H1 (cell line): ENCODE data around the gene CCNL2. TPM values are rescaled to one million over a fixed set of nuclear protein-coding genes. Genes with fewer than 3 reads are reported as not detected.
"Not testable (repeated sequence)": the region's sequence is repeated elsewhere in the genome, so short reads cannot be mapped to it uniquely, and the experiment has no call there.

Experiments used
- CTCF ChIA-PET: fragments of 300-600 bp; sonication (Branson Sonifier 250); formaldehyde crosslinking; loops from one replicate; lab custom pipeline; 2021; ENCODE audit not compliant: partially characterized antibody; lab: Charles Lee
- POLR2A ChIA-PET: fragments of 300-600 bp; sonication (Branson Sonifier 250); formaldehyde crosslinking; loops from one replicate; lab custom pipeline; 2021; ENCODE audit warnings: inconsistent platforms; ENCODE audit not compliant: partially characterized antibody; lab: Charles Lee
- DNase-seq, 2 experiments: peaks; one replicate each; pipeline versions ENCODE4 v3.0.0 to v3.0.0-alpha.2; 2010 to 2022; ENCODE audit warnings: low spot score in 2 of 2, low read depth in 1 of 2, mixed read lengths in 1 of 2
- FAIRE-seq: peaks from 2 replicates; lab custom pipeline; 2011; peaks lifted over from hg19 to GRCh38; lab: Jason Lieb, UNC
- H2AFZ ChIP-seq: 2 replicates; pipeline ENCODE4 v1.8.1; 2012; ENCODE audit warnings: low read length, inconsistent platforms
- H2AK5ac ChIP-seq: 2 replicates; pipeline ENCODE4 v1.6.1; 2013; ENCODE audit warnings: low read depth, low read length
- H2BK120ac ChIP-seq: replicated peaks from 2 replicates; pipeline ENCODE3; 2013; ENCODE audit warnings: low read depth, low read length, inconsistent platforms
- H2BK12ac ChIP-seq: 2 replicates; pipeline ENCODE4 v1.6.1; 2013; ENCODE audit warnings: low read depth, low read length
- H2BK15ac ChIP-seq: 2 replicates; pipeline ENCODE4 v1.6.1; 2013; ENCODE audit warnings: low read length
- H2BK20ac ChIP-seq: 2 replicates; pipeline ENCODE4 v1.6.1; 2013; ENCODE audit warnings: low read length
- H2BK5ac ChIP-seq: 2 replicates; pipeline ENCODE4 v1.6.1; 2013; ENCODE audit warnings: low read depth, low read length
- H3K14ac ChIP-seq: 2 replicates; pipeline ENCODE4 v1.6.1; 2013; ENCODE audit warnings: inconsistent platforms; ENCODE audit not compliant: insufficient read length
- H3K18ac ChIP-seq: 2 replicates; pipeline ENCODE4 v1.6.1; 2013; ENCODE audit warnings: low read length; ENCODE audit errors: extremely low read depth
- H3K23ac ChIP-seq: 2 replicates; pipeline ENCODE4 v1.6.1; 2013; ENCODE audit warnings: inconsistent platforms; ENCODE audit not compliant: insufficient read length
- H3K23me2 ChIP-seq: 2 replicates; pipeline ENCODE4 v1.6.1; 2013; ENCODE audit warnings: low read depth, low read length
- H3K27ac ChIP-seq: 2 replicates; pipeline ENCODE4 v1.6.1; 2011; ENCODE audit warnings: low read depth, low read length, inconsistent platforms
- H3K27me3 ChIP-seq, 4 experiments: replicated peaks in 1 of 4; 1 replicate in 1 of 4; 2 replicates in 3 of 4; pipeline versions ENCODE4 v1.6.1 to v1.8.1; 2011 to 2013; ENCODE audit warnings: low read length in 3 of 4, mild to moderate bottlenecking in 3 of 4, inconsistent platforms in 2 of 4, mixed read lengths in 2 of 4, moderate library complexity in 1 of 4; ENCODE audit not compliant: control insufficient read depth in 3 of 4, insufficient read depth in 3 of 4; ENCODE audit errors: extremely low read depth in 1 of 4
- H3K36me3 ChIP-seq, 4 experiments: 2 replicates each; pipeline versions ENCODE4 v1.6.1 to v1.8.1; 2011 to 2013; ENCODE audit warnings: mild to moderate bottlenecking in 4 of 4, low read length in 3 of 4, moderate library complexity in 2 of 4, control low read depth in 1 of 4, inconsistent platforms in 1 of 4; ENCODE audit not compliant: insufficient read depth in 4 of 4, control insufficient read depth in 2 of 4
- H3K4ac ChIP-seq: replicated peaks from 2 replicates; pipeline ENCODE3; 2013; ENCODE audit warnings: low read length, low read depth, mixed read lengths, inconsistent platforms; ENCODE audit not compliant: insufficient read length
- H3K4me1 ChIP-seq, 4 experiments: replicated peaks in 1 of 4; 1 replicate in 1 of 4; 2 replicates in 3 of 4; pipeline versions ENCODE4 v1.6.1 to v1.8.1; 2011 to 2013; ENCODE audit warnings: low read length in 3 of 4, inconsistent platforms in 2 of 4, mixed read lengths in 1 of 4; ENCODE audit not compliant: insufficient read depth in 4 of 4, control insufficient read depth in 3 of 4
- H3K4me2 ChIP-seq, 2 experiments: 2 replicates each; pipeline versions ENCODE4 v1.6.1 to v1.8.1; 2011 to 2013; ENCODE audit warnings: low read depth in 2 of 2, low read length in 2 of 2, control low read depth in 1 of 2, inconsistent platforms in 1 of 2, mild to moderate bottlenecking in 1 of 2; ENCODE audit not compliant: insufficient read depth in 1 of 2
- H3K4me3 ChIP-seq, 4 experiments: fragments of 200-600, 300-600 bp in 1 of 4; sonication (generic), shearing (Covaris generic), sonication (Bioruptor Twin) in 1 of 4; 2 replicates each; pipeline versions ENCODE4 v1.5.1 to v1.8.1; 2011 to 2016; ENCODE audit warnings: low read length in 4 of 4, low read depth in 3 of 4, control low read depth in 2 of 4, inconsistent platforms in 2 of 4, mild to moderate bottlenecking in 2 of 4, mixed read lengths in 1 of 4, moderate library complexity in 1 of 4; ENCODE audit not compliant: insufficient read depth in 2 of 4; ENCODE audit errors: extremely low read depth in 1 of 4
- H3K56ac ChIP-seq: replicated peaks from 2 replicates; pipeline ENCODE3; 2013; ENCODE audit warnings: low read depth, mild to moderate bottlenecking, mixed read lengths, low read length, inconsistent platforms; ENCODE audit not compliant: insufficient read length
- H3K79me1 ChIP-seq: 2 replicates; pipeline ENCODE4 v1.6.1; 2013; ENCODE audit warnings: low read depth, low read length, control low read depth
- H3K79me2 ChIP-seq, 2 experiments: 2 replicates each; pipeline versions ENCODE4 v1.6.1 to v1.8.1; 2012 to 2013; ENCODE audit warnings: low read length in 2 of 2, mild to moderate bottlenecking in 2 of 2, inconsistent platforms in 1 of 2; ENCODE audit not compliant: insufficient read depth in 2 of 2, control insufficient read depth in 1 of 2
- H3K9ac ChIP-seq, 4 experiments: replicated peaks in 1 of 4; 1 replicate in 1 of 4; 2 replicates in 3 of 4; pipeline versions ENCODE4 v1.6.1 to v1.8.1; 2011 to 2013; ENCODE audit warnings: low read depth in 3 of 4, low read length in 3 of 4, control low read depth in 2 of 4, mild to moderate bottlenecking in 2 of 4, moderate library complexity in 2 of 4, inconsistent platforms in 1 of 4; ENCODE audit errors: extremely low read depth in 1 of 4
- H3K9me3 ChIP-seq, 2 experiments: 2 replicates each; pipeline versions ENCODE4 v1.6.1 to v1.8.1; 2012 to 2013; ENCODE audit warnings: mild to moderate bottlenecking in 2 of 2, moderate library complexity in 2 of 2, control low read depth in 1 of 2, inconsistent platforms in 1 of 2, low read depth in 1 of 2, low read length in 1 of 2, mixed read lengths in 1 of 2; ENCODE audit not compliant: insufficient read depth in 2 of 2
- H4K20me1 ChIP-seq, 2 experiments: replicated peaks in 1 of 2; 2 replicates each; pipeline versions ENCODE3 to v1.8.1; 2011 to 2013; ENCODE audit warnings: inconsistent platforms in 2 of 2, low read length in 2 of 2, mild to moderate bottlenecking in 1 of 2; ENCODE audit not compliant: insufficient read depth in 2 of 2, control insufficient read depth in 1 of 2
- H4K5ac ChIP-seq: 2 replicates; pipeline ENCODE4 v1.6.1; 2013; ENCODE audit warnings: low read length, low read depth, mixed read lengths, inconsistent platforms; ENCODE audit not compliant: insufficient read length
- H4K8ac ChIP-seq: 2 replicates; pipeline ENCODE4 v1.8.0; 2013; ENCODE audit warnings: mild to moderate bottlenecking, moderate library complexity, low read length, inconsistent platforms; ENCODE audit not compliant: insufficient read depth; ENCODE audit errors: extremely low read depth
- H4K91ac ChIP-seq: replicated peaks from 2 replicates; pipeline ENCODE3; 2013; ENCODE audit warnings: low read length, mixed read lengths, inconsistent platforms; ENCODE audit not compliant: insufficient read length
- POLR2AphosphoS5 ChIP-seq: IDR thresholded peaks from 2 replicates; pipeline ENCODE4 v1.6.1; 2011; ENCODE audit warnings: low read depth, low read length
- WGBS, 2 experiments: shearing (Covaris generic) in 1 of 2; methylation state at CpG; one replicate each; pipeline versions ENCODE4 v1.1.6 to v1.1.7; 2013 to 2015; ENCODE audit warnings: low lambda C conversion rate in 2 of 2, mixed read lengths in 2 of 2, inconsistent platforms in 1 of 2, low coverage in 1 of 2, missing lambda C conversion rate in 1 of 2; ENCODE audit not compliant: insufficient replicate concordance in 2 of 2, insufficient coverage in 1 of 2, insufficient read length in 1 of 2; ENCODE audit errors: extremely low coverage in 1 of 2, missing lambda C conversion rate in 1 of 2; 5-methylcytosine and 5-hydroxymethylcytosine counted together
- polyA plus RNA-seq, 7 experiments: library from polyadenylated mRNA; depleted of rRNA in 3 of 7; stranded (reverse) in 5 of 7; unstranded in 2 of 7; fragments of >200 nt in 5 of 7; fragments of 200-250 nt in 2 of 7; gene quantifications; 1 replicate in 5 of 7; 2 replicates in 1 of 7; 4 replicates in 1 of 7; pipeline versions ENCODE4 v1.2.1 to v1.2.3, GENCODE V29; 2011 to 2013; ENCODE audit warnings: missing spikeins in 2 of 7, mixed read lengths in 2 of 7
- total RNA-seq: library from RNA; stranded (reverse); fragmentation: NEBNext Ultra II Directional; extraction: Animal tissue kit (Norgen Biotek cat#: 25700); gene quantifications from 2 replicates; pipeline ENCODE4 v1.2.1, GENCODE V29; 2021

CCNL2 gene
- total and polyA plus RNA-seq, 2 of the 8 experiments (the other 6 are each of a cell fraction or from before 2014, with no cell fraction given) = 79.8 to 120 TPM

- DNase-seq, H3K14ac ChIP-seq, H3K56ac ChIP-seq, H2BK15ac ChIP-seq, H4K8ac ChIP-seq, H3K18ac ChIP-seq, H2BK5ac ChIP-seq, H2AK5ac ChIP-seq, H3K4ac ChIP-seq: not testable (repeated sequence)
- H4K20me1 ChIP-seq = peaks cover 11 to 26% of the 10 kb centered on the region in 2 experiments
- peaks cover 20% of the 10 kb centered on the region for H3K79me1 ChIP-seq
- peaks cover 15 to 54% of the 10 kb centered on the region in 2 experiments for H3K79me2 ChIP-seq
- TF ChIP-seq POLR2AphosphoS5 = 0 out of 2 replicates have a peak, but pooled peaks have one; percentile 13
- TF ChIP-seq, all 59 proteins: peak for 1; not testable (repeated sequence) for 58
- H3K23me2 ChIP-seq = peaks cover 21% of the 10 kb centered on the region
- peaks cover 21 to 54% (median 35%) of the 10 kb centered on the region in 4 experiments for H3K36me3 ChIP-seq
- FAIRE-seq, H3K4me2 ChIP-seq, H3K9ac ChIP-seq, H3K4me3 ChIP-seq, H2AFZ ChIP-seq, H3K27me3 ChIP-seq, H2BK120ac ChIP-seq, H3K27ac ChIP-seq, H2BK12ac ChIP-seq, H4K5ac ChIP-seq, H3K9me3 ChIP-seq, H3K23ac ChIP-seq, H2BK20ac ChIP-seq, H4K91ac ChIP-seq: not testable (repeated sequence)
- 93% methylated on average over 9 of the region's 9 CpGs; no CpG with 5 or more reads in 1 of the 2 experiments for WGBS, 2 experiments
- peaks cover 0 to 21% (median 13%) of the 10 kb centered on the region in 4 experiments; a peak in 6 of 7 replicates for H3K4me1 ChIP-seq
- ChIA-PET POLR2A (interaction anchor here (0.6 to 27.7 kb wide), 11 partner anchors 8 to 149 kb away, joined by 3 to 719 read pairs (median 4); partner anchors contain the start of genes ANKRD65, AURKAIP1, CCNL2 and VWA1), CTCF (interaction anchor here (0.8 to 3.6 kb wide), 22 partner anchors 8 to 148 kb away, joined by 3 to 32 read pairs (median 6); partner anchors contain the start of gene AURKAIP1)
Measured at GRCh38 chr1:1402901-1403392, 3.8 kb upstream of the CCNL2 start.
